ENCODE measurements around the gene PRDM1. TPM values are rescaled to one million over a fixed set of nuclear protein-coding genes. Genes with fewer than 3 reads are reported as not detected.
A peak's percentile ranks its signal among the peaks of the same experiment; 100 is the strongest.

PRDM1 gene
- total RNA-seq, 4 donors from 2014 or later = 31.3 to 51.9 (median 40.9) TPM

- 95 to 98% methylated on average over 2 of the region's 2 CpGs for WGBS, 2 donors
- intact Hi-C loops (cut with DNase I; ENCODE audit: low total_unique reads) = no loop called here
- H3K4me3 ChIP-seq (ENCODE audit: low read depth, poor library complexity, severe bottlenecking) = no peak overlapping the region
- no peak for TF ChIP-seq CTCF (IDR thresholded peaks at IDR 0.05)
- no peak for TF ChIP-seq POLR2A (IDR thresholded peaks at IDR 0.05)
- DNase-seq (ENCODE audit: low spot score in 2 of 2) = no peak
These were observed 22.7 kb upstream of the PRDM1 start for GRCh38 chr6:106063448-106063850.

GRCh38 chr6:106064142-106064541 lies 22.0 kb upstream of the PRDM1 start:
- intact Hi-C loops (cut with DNase I; ENCODE audit: low total_unique reads) = no loop called here
- 81 to 84% methylated on average over 3 of the region's 3 CpGs for WGBS, 2 donors
- TF ChIP-seq CTCF (IDR thresholded peaks at IDR 0.05) = no peak
- TF ChIP-seq POLR2A (IDR thresholded peaks at IDR 0.05) = no peak
- no peak overlapping the region for H3K4me3 ChIP-seq (ENCODE audit: low read depth, poor library complexity, severe bottlenecking)
- no peak for DNase-seq (ENCODE audit: low spot score in 2 of 2)

- WGBS, 2 donors = 0 to 100% methylated on average over 1 of the region's 1 CpG
- TF ChIP-seq CTCF (IDR thresholded peaks at IDR 0.05) (no peak), POLR2A (IDR thresholded peaks at IDR 0.05) (no peak)
- no peak for DNase-seq (ENCODE audit: low spot score in 2 of 2)
- no peak overlapping the region for H3K4me3 ChIP-seq (ENCODE audit: low read depth, poor library complexity, severe bottlenecking)
- intact Hi-C loops (cut with DNase I; ENCODE audit: low total_unique reads) = no loop called here
These were observed 21.4 kb upstream of the PRDM1 start for GRCh38 chr6:106064756-106065155.

- 40 to 50% methylated on average over 1 of the region's 1 CpG for WGBS, 2 donors
These were observed 19.1 kb upstream of the PRDM1 start for GRCh38 chr6:106066989-106067388.

GRCh38 chr6:106069478-106069877 lies 16.7 kb upstream of the PRDM1 start:
- DNase-seq (ENCODE audit: low spot score in 2 of 2) = peak in 1 of 2 donors; percentile 41
- intact Hi-C loops (cut with DNase I; ENCODE audit: low total_unique reads) = no loop called here
- 11 to 15% methylated on average over 8 of the region's 8 CpGs for WGBS, 2 donors
- no peak overlapping the region for H3K4me3 ChIP-seq (ENCODE audit: low read depth, poor library complexity, severe bottlenecking)
- TF ChIP-seq POLR2A (IDR thresholded peaks at IDR 0.05) (no peak), CTCF (IDR thresholded peaks at IDR 0.05) (no peak)

More at GRCh38 chr6:106066989-106067388, 19.1 kb upstream of the PRDM1 start:
- TF ChIP-seq POLR2A (IDR thresholded peaks at IDR 0.05) (no peak), CTCF (IDR thresholded peaks at IDR 0.05) (no peak)
- no peak for DNase-seq (ENCODE audit: low spot score in 2 of 2)
- H3K4me3 ChIP-seq (ENCODE audit: low read depth, poor library complexity, severe bottlenecking) = no peak overlapping the region
- intact Hi-C loops (cut with DNase I; ENCODE audit: low total_unique reads) = no loop called here

- no peak overlapping the region for H3K4me3 ChIP-seq (ENCODE audit: low read depth, poor library complexity, severe bottlenecking)
- 76 to 87% methylated on average over 1 of the region's 1 CpG for WGBS, 2 donors
- intact Hi-C loops (cut with DNase I; ENCODE audit: low total_unique reads) = loop anchor here (10.0 kb wide), 1 partner anchor 76 kb away; no protein-coding TSS in a partner anchor
- TF ChIP-seq POLR2A (IDR thresholded peaks at IDR 0.05) (no peak), CTCF (IDR thresholded peaks at IDR 0.05) (no peak)
- DNase-seq (ENCODE audit: low spot score in 2 of 2) = no peak
These were observed 15.5 kb upstream of the PRDM1 start for GRCh38 chr6:106070636-106071035.
